ENCODE measurements around the gene APOL5. TPM values are rescaled to one million over a fixed set of nuclear protein-coding genes. Genes with fewer than 3 reads are reported as not detected.
"Not testable (repeated sequence)": the region's sequence is repeated elsewhere in the genome, so short reads cannot be mapped to it uniquely, and the experiment has no call there.

APOL5 gene
- total RNA-seq, 1 donor from 2014 or later: not detected

DNA sequence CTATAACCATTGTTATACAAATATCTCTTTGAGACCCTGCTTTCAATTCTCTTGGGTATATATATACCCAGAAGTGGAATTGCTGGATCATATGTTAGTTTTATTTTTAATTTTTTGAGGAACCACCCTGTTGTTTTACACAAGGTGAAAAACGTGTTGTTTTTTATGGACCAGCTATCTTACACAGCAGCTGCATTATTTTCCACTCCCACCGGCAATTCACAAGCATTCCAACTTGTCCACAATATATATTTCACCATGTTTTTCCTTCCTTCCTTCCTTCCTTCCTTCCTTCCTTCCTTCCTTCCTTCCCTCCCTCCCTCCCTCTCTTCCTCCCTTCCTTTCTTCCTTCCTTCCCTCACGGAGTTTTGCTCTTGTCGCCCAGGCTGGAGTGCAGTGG, 6.3 kb upstream of the APOL5 start:
- no peak for DNase-seq (ENCODE audit: low spot score)

DNA sequence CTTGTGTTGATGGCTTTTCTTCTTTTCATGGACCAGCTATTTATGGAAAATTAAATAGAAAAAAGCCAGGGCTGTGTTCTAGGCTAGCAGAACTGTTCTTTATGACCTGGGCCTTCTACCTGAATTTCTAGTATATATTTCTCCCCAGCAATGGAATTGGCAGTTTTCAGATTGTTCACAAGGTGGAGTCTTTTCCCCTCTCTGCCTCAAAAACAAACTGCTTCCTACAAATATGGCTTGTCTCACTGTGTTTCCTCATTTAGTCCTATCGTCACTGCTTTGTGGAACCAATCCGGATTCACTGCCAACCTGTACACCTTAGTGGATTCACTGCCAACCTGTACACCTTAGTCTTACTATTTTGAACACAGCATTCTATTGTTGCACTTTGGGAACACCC, 5.0 kb upstream of the APOL5 start:
- no peak for DNase-seq (ENCODE audit: low spot score)

- no peak for DNase-seq (ENCODE audit: low spot score)
These were observed 1.7 kb downstream of the APOL5 start for GRCh38 chr22:35719212-35719875.

DNA sequence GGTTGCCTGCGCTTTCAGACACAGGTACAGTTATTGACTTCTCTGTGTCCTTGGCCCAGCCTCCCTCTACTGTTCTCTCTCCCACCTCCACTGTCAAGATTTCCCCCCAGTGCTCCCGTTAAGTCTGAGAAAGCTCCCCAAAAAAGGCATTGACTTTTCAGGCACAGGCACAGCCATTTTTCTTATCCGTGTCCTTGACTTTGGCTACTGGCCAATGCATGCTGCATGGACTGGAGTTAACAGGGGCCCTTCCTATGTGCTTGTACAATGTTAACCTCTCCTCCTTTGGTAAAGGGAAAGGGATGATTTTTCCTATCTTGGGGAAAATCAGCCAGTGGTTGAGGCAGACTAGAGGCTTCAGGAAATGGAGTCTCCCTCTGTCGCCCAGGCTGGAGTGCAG, 4.3 kb downstream of the APOL5 start:
- no peak for DNase-seq (ENCODE audit: low spot score)

GRCh38 chr22:35725521-35725920, 7.8 kb downstream of the APOL5 start:
- DNase-seq (ENCODE audit: low spot score): no peak

DNA sequence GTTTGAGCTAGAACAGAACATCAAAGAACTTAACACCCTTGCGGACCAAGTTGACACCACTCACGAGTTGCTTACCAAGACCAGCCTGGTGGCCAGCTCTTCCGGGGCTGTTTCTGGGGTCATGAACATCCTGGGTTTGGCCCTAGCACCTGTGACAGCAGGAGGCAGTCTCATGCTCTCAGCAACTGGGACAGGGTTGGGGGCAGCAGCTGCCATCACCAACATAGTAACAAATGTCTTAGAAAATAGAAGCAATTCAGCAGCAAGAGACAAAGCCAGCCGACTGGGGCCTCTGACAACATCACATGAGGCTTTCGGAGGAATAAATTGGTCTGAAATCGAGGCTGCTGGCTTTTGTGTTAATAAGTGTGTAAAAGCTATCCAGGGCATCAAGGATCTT, 8.7 kb downstream of the APOL5 start:
- DNase-seq (ENCODE audit: low spot score): no peak

- no peak for DNase-seq (ENCODE audit: low spot score)
These were observed 9.3 kb downstream of the APOL5 start for GRCh38 chr22:35726933-35727332.

DNA sequence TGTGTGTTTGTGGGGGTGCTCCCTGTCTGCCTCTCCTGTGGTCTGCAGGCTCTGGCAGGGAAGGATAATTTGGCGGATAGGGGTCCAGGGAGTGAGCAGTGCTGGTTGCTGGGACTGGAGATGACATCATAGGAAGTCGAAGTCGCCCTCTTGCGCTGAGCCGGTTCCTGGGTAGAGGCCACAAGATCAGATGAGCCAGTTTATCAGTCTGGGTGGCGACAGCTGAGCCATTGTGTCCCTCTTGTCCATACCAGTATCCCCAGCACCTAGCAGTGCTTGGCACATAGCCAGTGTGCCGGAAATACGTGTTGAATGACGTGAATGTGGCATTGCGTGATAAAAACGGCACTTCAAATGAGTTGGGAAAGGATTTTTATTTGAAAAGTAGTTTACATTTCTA, 9.8 kb downstream of the APOL5 start:
- DNase-seq (ENCODE audit: low spot score): no peak

DNA sequence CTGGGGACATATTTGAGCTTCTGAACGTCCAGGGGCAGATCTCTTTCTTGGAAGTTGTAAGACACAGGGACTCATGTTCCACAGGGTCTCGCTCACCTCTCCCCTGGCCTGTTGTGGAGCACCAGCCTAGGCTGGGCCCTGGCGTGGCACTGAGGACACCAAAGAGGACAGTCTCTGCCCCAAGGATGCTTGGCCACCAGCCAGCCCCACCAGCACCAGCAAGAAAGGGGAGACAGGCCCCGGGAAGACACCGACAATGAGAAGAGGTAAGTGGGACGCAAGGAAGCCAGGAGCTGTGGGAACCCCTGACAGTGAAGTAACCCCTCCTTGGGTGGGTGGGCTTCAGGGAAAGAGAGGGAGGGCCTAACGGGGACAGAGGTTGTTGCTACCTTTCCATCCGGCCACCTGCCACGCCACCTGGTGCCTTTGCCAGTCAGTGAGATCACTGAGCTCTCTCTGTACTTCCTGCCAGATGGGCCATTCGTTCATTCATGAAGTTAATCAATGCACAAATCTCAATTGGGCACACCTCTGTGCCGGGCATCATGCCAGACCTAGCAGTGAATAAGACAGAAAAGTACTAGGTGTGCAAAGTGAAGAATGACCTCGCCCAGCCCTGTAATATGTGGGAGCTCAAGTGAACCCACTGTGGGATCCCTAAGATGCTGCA, 11.1 kb downstream of the APOL5 start:
- peak; percentile 90 for DNase-seq (ENCODE audit: low spot score)

DNA sequence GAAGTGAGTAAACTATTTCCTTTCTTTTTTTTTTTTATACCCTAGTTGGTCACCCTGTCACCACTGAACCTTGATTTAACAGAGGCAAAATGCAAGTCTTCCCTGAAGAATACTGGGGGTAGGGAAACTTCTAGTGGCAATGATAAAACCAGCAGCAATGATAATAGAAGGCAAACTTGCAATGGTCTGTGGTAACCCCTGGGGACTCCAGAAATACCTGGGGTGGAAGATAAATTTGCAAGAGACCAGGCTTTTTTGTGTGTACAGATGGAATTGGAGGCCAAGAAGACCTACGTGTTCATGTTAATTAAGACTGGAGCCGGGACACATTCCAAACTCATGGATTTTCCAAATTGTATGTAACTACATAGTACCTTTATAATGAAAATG, 11.6 kb downstream of the APOL5 start:
- DNase-seq (ENCODE audit: low spot score): no peak

- DNase-seq (ENCODE audit: low spot score): no peak
These were observed 13.6 kb downstream of the APOL5 start for GRCh38 chr22:35731321-35731720.

DNA sequence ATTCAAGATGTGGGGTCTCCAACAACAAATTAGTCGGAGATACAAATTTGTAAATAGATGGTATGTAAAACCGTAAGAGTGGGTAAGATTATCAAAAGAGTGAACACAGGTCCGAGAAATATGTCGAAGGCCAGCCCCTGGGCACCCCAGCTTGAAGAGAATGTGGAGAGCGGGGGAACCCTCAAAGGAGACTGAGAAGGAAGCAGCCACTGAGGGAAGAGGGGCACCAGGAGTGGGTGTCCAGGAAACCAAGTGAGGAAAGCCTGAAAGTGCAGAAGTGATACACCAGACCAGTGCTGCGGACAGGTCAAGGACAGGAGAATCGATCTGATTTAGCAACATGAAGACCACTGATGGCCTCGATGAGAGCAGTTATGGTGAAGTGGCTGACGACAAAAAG, 14.4 kb downstream of the APOL5 start:
- no peak for DNase-seq (ENCODE audit: low spot score)

DNA sequence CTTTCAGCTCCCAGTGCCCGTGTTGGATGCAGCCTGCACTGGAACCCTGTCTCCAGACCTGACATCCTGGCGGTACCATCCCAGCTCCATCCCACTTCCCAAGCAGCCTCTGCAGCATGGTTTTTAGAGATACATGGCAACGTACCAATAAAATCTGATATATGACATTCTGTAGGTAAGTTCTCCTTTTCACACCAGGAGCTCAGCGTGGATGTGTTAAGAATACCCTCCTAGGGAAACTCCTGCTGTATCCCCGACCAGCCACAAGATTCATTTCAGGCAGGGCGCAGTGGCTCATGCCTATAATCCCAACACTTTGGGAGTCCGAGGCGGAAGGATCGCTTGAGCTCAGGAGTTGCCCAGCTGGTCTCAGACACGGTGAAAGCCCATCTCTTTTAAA, 15.4 kb downstream of the APOL5 start:
- DNase-seq (ENCODE audit: low spot score): no peak

- peak; percentile 39 for DNase-seq (ENCODE audit: low spot score)
These were observed 16.3 kb downstream of the APOL5 start for GRCh38 chr22:35733791-35734516.

DNA sequence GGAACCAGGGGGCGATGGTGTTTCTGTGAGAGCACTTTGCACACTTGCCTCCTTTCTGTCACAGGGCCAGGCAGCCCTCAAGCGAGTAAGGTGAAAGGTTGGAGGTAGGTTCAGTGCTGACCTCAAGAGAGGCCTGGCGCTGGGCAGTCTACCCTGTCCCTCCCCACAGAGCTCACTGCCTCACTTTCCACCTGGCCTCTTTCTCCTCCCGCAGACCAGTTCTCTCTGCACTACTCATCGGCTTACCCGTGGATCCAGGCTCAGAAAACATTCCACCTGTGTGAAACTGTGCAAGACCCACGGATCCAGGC, 16.8 kb downstream of the APOL5 start:
- DNase-seq (ENCODE audit: low spot score): no peak

GRCh38 chr22:35735542-35735941, 17.9 kb downstream of the APOL5 start:
- DNase-seq (ENCODE audit: low spot score): no peak

- no peak for DNase-seq (ENCODE audit: low spot score)
These were observed 18.5 kb downstream of the APOL5 start for GRCh38 chr22:35736166-35736565.

DNA sequence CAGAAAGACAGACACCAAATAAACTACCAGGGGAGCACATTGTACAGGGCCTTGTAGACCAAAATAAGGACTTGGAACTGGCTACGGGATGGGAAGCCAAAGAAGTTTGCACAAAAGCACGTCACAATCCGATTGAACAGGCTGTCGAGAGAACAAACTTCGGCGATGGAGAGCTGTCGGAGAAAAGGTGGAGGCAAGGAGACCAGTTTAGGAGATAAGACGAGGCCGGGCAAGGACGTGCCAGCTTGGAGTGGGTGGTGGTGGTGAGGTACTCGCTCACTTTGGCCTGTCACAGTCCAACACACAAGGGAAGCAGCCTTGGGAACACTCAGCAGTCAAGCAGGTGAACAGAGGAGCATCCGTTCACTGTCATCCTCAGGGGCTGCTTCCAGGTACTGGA, 19.0 kb downstream of the APOL5 start:
- no peak for DNase-seq (ENCODE audit: low spot score)

DNA sequence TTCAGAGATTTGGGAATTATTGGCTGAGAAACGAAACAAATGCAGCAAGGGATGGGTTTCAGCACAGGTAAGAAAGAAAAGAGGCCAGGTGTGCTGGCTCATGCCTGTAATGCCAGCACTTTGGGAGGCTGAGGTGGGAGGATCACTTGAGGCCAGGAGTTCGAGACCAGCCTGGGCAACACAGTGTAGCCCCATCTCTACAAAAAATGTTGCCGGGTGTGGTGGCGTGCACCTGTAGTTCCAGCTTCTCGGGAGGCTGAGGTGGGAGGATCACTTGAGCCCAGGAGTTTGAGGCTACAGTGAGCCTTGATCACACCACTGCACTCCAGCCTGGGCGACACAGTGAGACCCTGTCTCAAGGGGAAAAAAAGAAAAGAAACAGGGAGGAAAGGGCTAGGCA, 20.2 kb downstream of the APOL5 start:
- DNase-seq (ENCODE audit: low spot score): not testable (repeated sequence)

DNA sequence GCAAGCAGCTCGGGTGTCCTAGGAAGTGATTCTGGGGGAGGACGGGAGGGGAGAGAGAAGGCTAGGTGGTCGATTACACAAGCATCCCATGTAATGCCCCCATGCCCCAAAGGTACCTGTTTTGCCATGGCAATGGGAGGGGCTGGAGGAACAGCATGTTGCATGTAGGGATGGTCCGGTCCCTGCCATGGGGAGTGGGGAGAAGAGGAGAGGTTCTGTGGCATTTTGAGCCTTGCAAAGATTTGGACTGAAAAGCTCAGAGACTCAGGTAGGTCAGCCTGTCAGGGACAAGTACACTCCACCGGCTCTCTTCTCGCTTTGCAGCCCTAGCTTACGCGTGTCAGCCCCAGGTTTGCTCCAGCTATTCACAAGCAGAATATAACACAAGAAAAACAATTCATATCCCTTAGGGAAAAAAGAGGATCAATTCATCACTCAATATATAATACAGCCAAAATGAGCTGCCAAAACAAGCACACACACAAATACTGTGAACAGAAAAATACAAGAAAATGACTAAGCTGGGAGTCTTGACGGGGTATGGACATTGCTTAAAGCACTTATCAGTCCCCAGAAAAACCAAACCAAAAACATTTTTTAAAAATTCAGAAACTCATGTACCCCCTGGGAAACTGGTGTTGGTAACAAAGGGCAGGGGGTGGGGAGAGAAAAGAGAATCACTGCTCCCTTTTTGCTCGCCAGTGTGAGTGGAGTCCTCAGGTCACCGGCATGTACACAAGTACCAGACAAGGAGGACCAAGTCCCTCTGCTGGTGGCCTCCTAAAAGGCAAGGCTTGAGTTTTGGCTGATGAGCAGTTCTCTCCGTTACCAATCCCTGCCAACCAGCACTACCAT, 21.6 kb downstream of the APOL5 start:
- DNase-seq (ENCODE audit: low spot score): no peak

- no peak for DNase-seq (ENCODE audit: low spot score)
These were observed 22.3 kb downstream of the APOL5 start for GRCh38 chr22:35739931-35740380.

DNA sequence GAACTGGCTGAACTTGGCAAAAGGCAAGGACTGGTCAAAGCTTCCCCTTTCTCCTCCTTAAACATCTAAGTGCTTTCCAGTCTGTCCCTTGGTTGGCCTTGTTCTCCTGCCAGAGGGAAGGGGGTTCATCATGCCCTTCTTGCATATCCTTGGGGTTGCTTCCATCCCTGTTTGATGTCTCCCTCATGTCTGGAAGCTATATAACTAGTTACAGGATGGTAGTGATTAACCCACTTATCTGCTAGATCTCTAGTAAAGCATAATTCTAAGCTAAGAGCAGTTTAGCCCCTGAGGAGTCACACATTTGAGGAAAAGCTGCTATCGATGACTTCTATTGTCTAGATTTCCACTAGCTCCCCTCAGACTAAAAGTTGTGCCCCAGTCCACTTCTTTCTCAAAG, 22.9 kb downstream of the APOL5 start:
- DNase-seq (ENCODE audit: low spot score): no peak

All from mucosa of gallbladder (tissue), 1 donor.